Psoas muscle (tissue), 8 donors: Measurements from ENCODE around the gene DTNBP1. TPM values are rescaled to one million over a fixed set of nuclear protein-coding genes. Genes with fewer than 3 reads are reported as not detected.

ENCODE experiments used
- ATAC-seq, 4 donors: fragments of 200-7000 bp; cut with Tn5 transposase; one replicate each; pipeline ENCODE4 v1.9.1; 2020; ENCODE audit warnings: moderate library complexity in 3 of 4, mild to moderate bottlenecking in 2 of 4
- DNase-seq, 2 donors: peaks; one replicate each; pipeline ENCODE4 v3.0.0-alpha.2; 2020
- H3K27ac ChIP-seq: fragments of 200-600 bp; one replicate; pipeline ENCODE4 v1.8.0; 2022
- H3K27me3 ChIP-seq, 3 donors: fragments of 200-600 bp in 1 of 3; one replicate each; pipeline versions ENCODE4 v1.6.1 to v1.8.0; 2013 to 2022; ENCODE audit warnings: low read length in 2 of 3, mild to moderate bottlenecking in 2 of 3, moderate library complexity in 1 of 3; ENCODE audit not compliant: insufficient read depth in 3 of 3
- H3K36me3 ChIP-seq, 2 donors: fragments of 200-600 bp in 1 of 2; one replicate each; pipeline versions ENCODE4 v1.6.1 to v1.8.0; 2013 to 2022; ENCODE audit warnings: low read depth in 1 of 2, mild to moderate bottlenecking in 1 of 2, moderate library complexity in 1 of 2; ENCODE audit not compliant: insufficient read depth in 1 of 2
- H3K4me1 ChIP-seq: fragments of 200-600 bp; one replicate; pipeline ENCODE4 v1.8.0; 2022
- H3K4me3 ChIP-seq: fragments of 200-600 bp; one replicate; pipeline ENCODE4 v1.8.0; 2022; ENCODE audit warnings: mild to moderate bottlenecking
- H3K9me3 ChIP-seq: fragments of 200-600 bp; one replicate; pipeline ENCODE4 v1.8.0; 2022
- CTCF ChIP-seq: fragments of 200-600 bp; IDR thresholded peaks from one replicate; pipeline ENCODE4 v1.8.0; 2022; ENCODE audit warnings: antibody characterized with exemption
- WGBS, 3 donors: extraction: QIAGEN DNeasy Blood & Tissue Kit; methylation state at CpG; one replicate each; pipeline versions ENCODE4 v1.1.6 to v1.1.7; 2013; 5-methylcytosine and 5-hydroxymethylcytosine counted together
- intact Hi-C, 2 donors: fragments of 100-400 bp; cut with DNase I; formaldehyde crosslinking; loops; one replicate each; pipeline versions ENCODE4 v1.11.0 to v1.14.2; 2022
- polyA plus RNA-seq, 3 donors: library from polyadenylated mRNA; stranded (reverse); fragments of 200-250 nt; gene quantifications; one replicate each; pipeline ENCODE4 v1.2.3, GENCODE V29; 2013
- total RNA-seq, 4 donors: library from RNA; stranded (reverse); fragmentation: NEBNext Ultra II Directional in 2 of 4; extraction: Animal tissue kit (Norgen Biotek cat#: 25700) in 2 of 4; gene quantifications; one replicate each; pipeline versions ENCODE4 v1.2.1 to v1.2.4, GENCODE V29; 2021 to 2023
- donor health status: healthy with polysubstance abuse.
- donor health status: DM: no; HTN: no; CAD: no; lungs with moderate emphysema.
- donor health status: Bipolar disorder and iron deficiency.
- donor health status: healthy.
- donor health status: DM: yes; HTN: yes; CAD: no.
- donor health status: DM: no; HTN: no; CAD: no.
- donor health status: DM: no; HTN: no; CAD: no.
- donor health status: DM: yes; HTN: yes; CAD: no.

The DTNBP1 gene
- total and polyA plus RNA-seq, 7 donors: 8.0 to 22.0 (median 15.0) TPM

- intact Hi-C loops: loop anchor here in 1 of 2 donors (10.0 kb wide), 2 partner anchors 362 to 1412 kb away; no protein-coding TSS in a partner anchor
Measured at GRCh38 chr6:15626878-15627674, 35.8 kb downstream of the DTNBP1 start.

GRCh38 chr6:15626160-15626559 lies 36.7 kb downstream of the DTNBP1 start:
- 81 to 94% (median 88%) methylated on average over 1 of the region's 1 CpG for whole genome bisulfite sequencing, 3 donors
- no peak for ATAC-seq
- intact Hi-C loops: loop anchor here in 1 of 2 donors (10.0 kb wide), 2 partner anchors 361 to 1411 kb away; no protein-coding TSS in a partner anchor

More at GRCh38 chr6:15626878-15627674, 35.8 kb downstream of the DTNBP1 start:
- Histone ChIP-seq H3K4me3 (no peak overlapping the region), H3K27me3 (no peaks in the 10 kb centered on the region), H3K4me1 (peaks cover 17% of the 10 kb centered on the region), H3K27ac (no peak overlapping the region), H3K36me3 (peaks cover 0 to 13% of the 10 kb centered on the region in 2 donors), H3K9me3 (no peaks in the 10 kb centered on the region)
- WGBS, 3 donors: 66 to 74% (median 68%) methylated on average over 8 of the region's 8 CpGs
- DNase-seq: no peak
- no peak for ATAC-seq
- TF ChIP-seq CTCF: no peak

GRCh38 chr6:15623276-15624116 lies 39.3 kb downstream of the DTNBP1 start:
- no peak for DNase-seq

More at GRCh38 chr6:15626160-15626559, 36.7 kb downstream of the DTNBP1 start:
- Histone ChIP-seq H3K9me3 (no peaks in the 10 kb centered on the region), H3K27me3 (no peaks in the 10 kb centered on the region), H3K36me3 (peaks cover 0 to 13% of the 10 kb centered on the region in 2 donors), H3K27ac (no peak overlapping the region), H3K4me1 (peaks cover 26% of the 10 kb centered on the region), H3K4me3 (no peak overlapping the region)
- no peak for TF ChIP-seq CTCF
- no peak for DNase-seq

More at GRCh38 chr6:15623276-15624116, 39.3 kb downstream of the DTNBP1 start:
- intact Hi-C loops: loop anchor here (5.0 to 10.0 kb wide), 5 partner anchors 111 to 1496 kb away; no protein-coding TSS in a partner anchor
- H3K36me3 ChIP-seq: peaks cover 0 to 13% of the 10 kb centered on the region in 2 donors
- H3K4me3 ChIP-seq: no peak overlapping the region
- no peaks in the 10 kb centered on the region for H3K27me3 ChIP-seq
- peak; percentile 84 for TF ChIP-seq CTCF
- H3K27ac ChIP-seq: no peak overlapping the region
- peaks cover 38% of the 10 kb centered on the region for H3K4me1 ChIP-seq
- H3K9me3 ChIP-seq: no peaks in the 10 kb centered on the region
- peak in 3 of 4 donors; percentile 54 to 76 (median 61) for ATAC-seq
- 71 to 82% (median 77%) methylated on average over 8 of the region's 8 CpGs for WGBS, 3 donors
